NT2/D1 (cell line): Measurements from ENCODE around the gene VWCE.
"Not testable (repeated sequence)": the region's sequence is repeated elsewhere in the genome, so short reads cannot be mapped to it uniquely, and the experiment has no call there.

ENCODE experiments used
- DNase-seq: peaks from one replicate; pipeline ENCODE4 v3.0.0-alpha.2; 2011; ENCODE audit warnings: low read depth, low spot score
- H3K27me3 ChIP-seq: 2 replicates; pipeline ENCODE4 v1.6.0; 2011; ENCODE audit warnings: mild to moderate bottlenecking; ENCODE audit not compliant: insufficient read length, insufficient read depth
- H3K36me3 ChIP-seq: 2 replicates; pipeline ENCODE4 v1.6.1; 2011; ENCODE audit warnings: mild to moderate bottlenecking, low read length, mixed read lengths; ENCODE audit not compliant: insufficient read depth, insufficient read length
- H3K4me1 ChIP-seq: 2 replicates; pipeline ENCODE4 v1.5.1; 2011; ENCODE audit not compliant: insufficient read depth, insufficient read length
- H3K4me3 ChIP-seq: 2 replicates; pipeline ENCODE4 v1.5.1; 2011; ENCODE audit warnings: low read depth; ENCODE audit not compliant: insufficient read length
- H3K9ac ChIP-seq: 2 replicates; pipeline ENCODE4 v1.6.0; 2011; ENCODE audit warnings: low read depth; ENCODE audit not compliant: insufficient read length
- H3K9me3 ChIP-seq: 2 replicates; pipeline ENCODE4 v1.5.1; 2011; ENCODE audit warnings: mild to moderate bottlenecking, low read length; ENCODE audit not compliant: insufficient read depth
- SUZ12 ChIP-seq: IDR thresholded peaks from 2 replicates; pipeline ENCODE4 v1.6.1; 2011; ENCODE audit not compliant: insufficient read length, insufficient read depth; ENCODE audit errors: extremely low read depth
- YY1 ChIP-seq: IDR thresholded peaks from 2 replicates; pipeline ENCODE4 v1.6.1; 2011; ENCODE audit not compliant: insufficient read length, insufficient read depth
- ZNF274 ChIP-seq: IDR thresholded peaks from 2 replicates; pipeline ENCODE4 v1.6.1; 2011; ENCODE audit warnings: mild to moderate bottlenecking, low read depth, low read length

VWCE gene

GRCh38 chr11:61259363-61259762, 35.8 kb downstream of the VWCE start:
- H3K36me3 ChIP-seq, result peaks cover 47% of the 10 kb centered on the region
- no peak for DNase-seq

GRCh38 chr11:61258546-61258945, 36.6 kb downstream of the VWCE start:
- TF ChIP-seq ZNF274 (no peak), SUZ12 (no peak), YY1 (no peak)
- Histone ChIP-seq H3K9ac (no peak overlapping the region), H3K36me3 (peaks cover 42% of the 10 kb centered on the region), H3K4me3 (no peak overlapping the region), H3K9me3 (no peaks in the 10 kb centered on the region), H3K4me1 (peaks cover 4% of the 10 kb centered on the region), H3K27me3 (no peaks in the 10 kb centered on the region)
- DNase-seq, result no peak

More at GRCh38 chr11:61259363-61259762, 35.8 kb downstream of the VWCE start:
- no peak overlapping the region for H3K9ac ChIP-seq
- H3K4me3 ChIP-seq, result no peak overlapping the region
- no peaks in the 10 kb centered on the region for H3K9me3 ChIP-seq
- H3K4me1 ChIP-seq, result peaks cover 2% of the 10 kb centered on the region
- TF ChIP-seq YY1, result no peak
- TF ChIP-seq ZNF274, result no peak
- TF ChIP-seq SUZ12, result no peak
- H3K27me3 ChIP-seq, result no peaks in the 10 kb centered on the region

GRCh38 chr11:61256710-61257482, 38.2 kb downstream of the VWCE start:
- no peak for TF ChIP-seq SUZ12
- TF ChIP-seq ZNF274, result no peak
- no peak for TF ChIP-seq YY1
- H3K27me3 ChIP-seq, result no peaks in the 10 kb centered on the region

GRCh38 chr11:61254403-61255025, 40.6 kb downstream of the VWCE start:
- TF ChIP-seq SUZ12, result no peak
- TF ChIP-seq ZNF274, result no peak
- no peak for TF ChIP-seq YY1
- Histone ChIP-seq H3K9ac (no peak overlapping the region), H3K9me3 (no peaks in the 10 kb centered on the region), H3K4me3 (no peak overlapping the region), H3K36me3 (peaks cover 21% of the 10 kb centered on the region), H3K4me1 (peaks cover 4% of the 10 kb centered on the region), H3K27me3 (no peaks in the 10 kb centered on the region)
- peak; percentile 51 for DNase-seq

More at GRCh38 chr11:61256710-61257482, 38.2 kb downstream of the VWCE start:
- peaks cover 29% of the 10 kb centered on the region for H3K36me3 ChIP-seq
- DNase-seq, result no peak
- H3K9ac ChIP-seq, result no peak overlapping the region
- no peaks in the 10 kb centered on the region for H3K9me3 ChIP-seq
- peaks cover 4% of the 10 kb centered on the region for H3K4me1 ChIP-seq
- H3K4me3 ChIP-seq, result no peak overlapping the region

- not testable (repeated sequence) for H3K9ac ChIP-seq, H3K36me3 ChIP-seq, H3K9me3 ChIP-seq, DNase-seq, H3K4me3 ChIP-seq, H3K4me1 ChIP-seq, H3K27me3 ChIP-seq
These were observed 42.8 kb downstream of the VWCE start for GRCh38 chr11:61252332-61252731.

- H3K9me3 ChIP-seq, H3K36me3 ChIP-seq, DNase-seq, H3K9ac ChIP-seq, H3K27me3 ChIP-seq, H3K4me3 ChIP-seq, H3K4me1 ChIP-seq: not testable (repeated sequence)
These were observed 44.0 kb downstream of the VWCE start for GRCh38 chr11:61250796-61251765.

GRCh38 chr11:61249201-61249600, 45.9 kb downstream of the VWCE start:
- H3K27me3 ChIP-seq, H3K4me3 ChIP-seq, H3K36me3 ChIP-seq, H3K9ac ChIP-seq, H3K9me3 ChIP-seq, DNase-seq, H3K4me1 ChIP-seq: not testable (repeated sequence)

GRCh38 chr11:61248071-61248470, 47.0 kb downstream of the VWCE start:
- H3K36me3 ChIP-seq, H3K9ac ChIP-seq, H3K9me3 ChIP-seq, H3K27me3 ChIP-seq, H3K4me3 ChIP-seq, DNase-seq, H3K4me1 ChIP-seq: not testable (repeated sequence)

GRCh38 chr11:61245284-61245964, 49.7 kb downstream of the VWCE start:
- not testable (repeated sequence) for H3K4me3 ChIP-seq, H3K27me3 ChIP-seq, H3K36me3 ChIP-seq, H3K4me1 ChIP-seq, DNase-seq, H3K9me3 ChIP-seq, H3K9ac ChIP-seq

GRCh38 chr11:61241526-61241925, 53.6 kb downstream of the VWCE start:
- H3K9me3 ChIP-seq, H3K4me3 ChIP-seq, H3K4me1 ChIP-seq, H3K27me3 ChIP-seq, DNase-seq, H3K9ac ChIP-seq, H3K36me3 ChIP-seq: not testable (repeated sequence)
